H1 (cell line): ENCODE data around the gene CLUH. TPM values are rescaled to one million over a fixed set of nuclear protein-coding genes. Genes with fewer than 3 reads are reported as not detected.

Experiments used
- CTCF ChIA-PET: fragments of 300-600 bp; sonication (Branson Sonifier 250); formaldehyde crosslinking; loops from one replicate; lab custom pipeline; 2021; ENCODE audit not compliant: partially characterized antibody; lab: Charles Lee
- POLR2A ChIA-PET: fragments of 300-600 bp; sonication (Branson Sonifier 250); formaldehyde crosslinking; loops from one replicate; lab custom pipeline; 2021; ENCODE audit warnings: inconsistent platforms; ENCODE audit not compliant: partially characterized antibody; lab: Charles Lee
- DNase-seq, 2 experiments: peaks; one replicate each; pipeline versions ENCODE4 v3.0.0 to v3.0.0-alpha.2; 2010 to 2022; ENCODE audit warnings: low spot score in 2 of 2, low read depth in 1 of 2, mixed read lengths in 1 of 2
- FAIRE-seq: peaks from 2 replicates; lab custom pipeline; 2011; peaks lifted over from hg19 to GRCh38; lab: Jason Lieb, UNC
- H2AFZ ChIP-seq: 2 replicates; pipeline ENCODE4 v1.8.1; 2012; ENCODE audit warnings: low read length, inconsistent platforms
- H2AK5ac ChIP-seq: 2 replicates; pipeline ENCODE4 v1.6.1; 2013; ENCODE audit warnings: low read depth, low read length
- H2BK120ac ChIP-seq: replicated peaks from 2 replicates; pipeline ENCODE3; 2013; ENCODE audit warnings: low read depth, low read length, inconsistent platforms
- H2BK12ac ChIP-seq: 2 replicates; pipeline ENCODE4 v1.6.1; 2013; ENCODE audit warnings: low read depth, low read length
- H2BK15ac ChIP-seq: 2 replicates; pipeline ENCODE4 v1.6.1; 2013; ENCODE audit warnings: low read length
- H2BK20ac ChIP-seq: 2 replicates; pipeline ENCODE4 v1.6.1; 2013; ENCODE audit warnings: low read length
- H2BK5ac ChIP-seq: 2 replicates; pipeline ENCODE4 v1.6.1; 2013; ENCODE audit warnings: low read depth, low read length
- H3K14ac ChIP-seq: 2 replicates; pipeline ENCODE4 v1.6.1; 2013; ENCODE audit warnings: inconsistent platforms; ENCODE audit not compliant: insufficient read length
- H3K18ac ChIP-seq: 2 replicates; pipeline ENCODE4 v1.6.1; 2013; ENCODE audit warnings: low read length; ENCODE audit errors: extremely low read depth
- H3K23ac ChIP-seq: 2 replicates; pipeline ENCODE4 v1.6.1; 2013; ENCODE audit warnings: inconsistent platforms; ENCODE audit not compliant: insufficient read length
- H3K23me2 ChIP-seq: 2 replicates; pipeline ENCODE4 v1.6.1; 2013; ENCODE audit warnings: low read depth, low read length
- H3K27ac ChIP-seq: 2 replicates; pipeline ENCODE4 v1.6.1; 2011; ENCODE audit warnings: low read depth, low read length, inconsistent platforms
- H3K27me3 ChIP-seq, 4 experiments: replicated peaks in 1 of 4; 1 replicate in 1 of 4; 2 replicates in 3 of 4; pipeline versions ENCODE4 v1.6.1 to v1.8.1; 2011 to 2013; ENCODE audit warnings: low read length in 3 of 4, mild to moderate bottlenecking in 3 of 4, inconsistent platforms in 2 of 4, mixed read lengths in 2 of 4, moderate library complexity in 1 of 4; ENCODE audit not compliant: control insufficient read depth in 3 of 4, insufficient read depth in 3 of 4; ENCODE audit errors: extremely low read depth in 1 of 4
- H3K36me3 ChIP-seq, 4 experiments: 2 replicates each; pipeline versions ENCODE4 v1.6.1 to v1.8.1; 2011 to 2013; ENCODE audit warnings: mild to moderate bottlenecking in 4 of 4, low read length in 3 of 4, moderate library complexity in 2 of 4, control low read depth in 1 of 4, inconsistent platforms in 1 of 4; ENCODE audit not compliant: insufficient read depth in 4 of 4, control insufficient read depth in 2 of 4
- H3K4ac ChIP-seq: replicated peaks from 2 replicates; pipeline ENCODE3; 2013; ENCODE audit warnings: low read length, low read depth, mixed read lengths, inconsistent platforms; ENCODE audit not compliant: insufficient read length
- H3K4me1 ChIP-seq, 4 experiments: replicated peaks in 1 of 4; 1 replicate in 1 of 4; 2 replicates in 3 of 4; pipeline versions ENCODE4 v1.6.1 to v1.8.1; 2011 to 2013; ENCODE audit warnings: low read length in 3 of 4, inconsistent platforms in 2 of 4, mixed read lengths in 1 of 4; ENCODE audit not compliant: insufficient read depth in 4 of 4, control insufficient read depth in 3 of 4
- H3K4me2 ChIP-seq, 2 experiments: 2 replicates each; pipeline versions ENCODE4 v1.6.1 to v1.8.1; 2011 to 2013; ENCODE audit warnings: low read depth in 2 of 2, low read length in 2 of 2, control low read depth in 1 of 2, inconsistent platforms in 1 of 2, mild to moderate bottlenecking in 1 of 2; ENCODE audit not compliant: insufficient read depth in 1 of 2
- H3K4me3 ChIP-seq, 4 experiments: fragments of 200-600, 300-600 bp in 1 of 4; sonication (generic), shearing (Covaris generic), sonication (Bioruptor Twin) in 1 of 4; 2 replicates each; pipeline versions ENCODE4 v1.5.1 to v1.8.1; 2011 to 2016; ENCODE audit warnings: low read length in 4 of 4, low read depth in 3 of 4, control low read depth in 2 of 4, inconsistent platforms in 2 of 4, mild to moderate bottlenecking in 2 of 4, mixed read lengths in 1 of 4, moderate library complexity in 1 of 4; ENCODE audit not compliant: insufficient read depth in 2 of 4; ENCODE audit errors: extremely low read depth in 1 of 4
- H3K56ac ChIP-seq: replicated peaks from 2 replicates; pipeline ENCODE3; 2013; ENCODE audit warnings: low read depth, mild to moderate bottlenecking, mixed read lengths, low read length, inconsistent platforms; ENCODE audit not compliant: insufficient read length
- H3K79me1 ChIP-seq: 2 replicates; pipeline ENCODE4 v1.6.1; 2013; ENCODE audit warnings: low read depth, low read length, control low read depth
- H3K79me2 ChIP-seq, 2 experiments: 2 replicates each; pipeline versions ENCODE4 v1.6.1 to v1.8.1; 2012 to 2013; ENCODE audit warnings: low read length in 2 of 2, mild to moderate bottlenecking in 2 of 2, inconsistent platforms in 1 of 2; ENCODE audit not compliant: insufficient read depth in 2 of 2, control insufficient read depth in 1 of 2
- H3K9ac ChIP-seq, 4 experiments: replicated peaks in 1 of 4; 1 replicate in 1 of 4; 2 replicates in 3 of 4; pipeline versions ENCODE4 v1.6.1 to v1.8.1; 2011 to 2013; ENCODE audit warnings: low read depth in 3 of 4, low read length in 3 of 4, control low read depth in 2 of 4, mild to moderate bottlenecking in 2 of 4, moderate library complexity in 2 of 4, inconsistent platforms in 1 of 4; ENCODE audit errors: extremely low read depth in 1 of 4
- H3K9me3 ChIP-seq, 2 experiments: 2 replicates each; pipeline versions ENCODE4 v1.6.1 to v1.8.1; 2012 to 2013; ENCODE audit warnings: mild to moderate bottlenecking in 2 of 2, moderate library complexity in 2 of 2, control low read depth in 1 of 2, inconsistent platforms in 1 of 2, low read depth in 1 of 2, low read length in 1 of 2, mixed read lengths in 1 of 2; ENCODE audit not compliant: insufficient read depth in 2 of 2
- H4K20me1 ChIP-seq, 2 experiments: replicated peaks in 1 of 2; 2 replicates each; pipeline versions ENCODE3 to v1.8.1; 2011 to 2013; ENCODE audit warnings: inconsistent platforms in 2 of 2, low read length in 2 of 2, mild to moderate bottlenecking in 1 of 2; ENCODE audit not compliant: insufficient read depth in 2 of 2, control insufficient read depth in 1 of 2
- H4K5ac ChIP-seq: 2 replicates; pipeline ENCODE4 v1.6.1; 2013; ENCODE audit warnings: low read length, low read depth, mixed read lengths, inconsistent platforms; ENCODE audit not compliant: insufficient read length
- H4K8ac ChIP-seq: 2 replicates; pipeline ENCODE4 v1.8.0; 2013; ENCODE audit warnings: mild to moderate bottlenecking, moderate library complexity, low read length, inconsistent platforms; ENCODE audit not compliant: insufficient read depth; ENCODE audit errors: extremely low read depth
- H4K91ac ChIP-seq: replicated peaks from 2 replicates; pipeline ENCODE3; 2013; ENCODE audit warnings: low read length, mixed read lengths, inconsistent platforms; ENCODE audit not compliant: insufficient read length
- POLR2AphosphoS5 ChIP-seq: IDR thresholded peaks from 2 replicates; pipeline ENCODE4 v1.6.1; 2011; ENCODE audit warnings: low read depth, low read length
- SRF ChIP-seq: IDR thresholded peaks from 2 replicates; pipeline ENCODE4 v1.6.1; 2011; ENCODE audit warnings: mild to moderate bottlenecking, low read depth, low read length, moderate library complexity
- WGBS, 2 experiments: shearing (Covaris generic) in 1 of 2; methylation state at CpG; one replicate each; pipeline versions ENCODE4 v1.1.6 to v1.1.7; 2013 to 2015; ENCODE audit warnings: low lambda C conversion rate in 2 of 2, mixed read lengths in 2 of 2, inconsistent platforms in 1 of 2, low coverage in 1 of 2, missing lambda C conversion rate in 1 of 2; ENCODE audit not compliant: insufficient replicate concordance in 2 of 2, insufficient coverage in 1 of 2, insufficient read length in 1 of 2; ENCODE audit errors: extremely low coverage in 1 of 2, missing lambda C conversion rate in 1 of 2; 5-methylcytosine and 5-hydroxymethylcytosine counted together
- polyA plus RNA-seq, 7 experiments: library from polyadenylated mRNA; depleted of rRNA in 3 of 7; stranded (reverse) in 5 of 7; unstranded in 2 of 7; fragments of >200 nt in 5 of 7; fragments of 200-250 nt in 2 of 7; gene quantifications; 1 replicate in 5 of 7; 2 replicates in 1 of 7; 4 replicates in 1 of 7; pipeline versions ENCODE4 v1.2.1 to v1.2.3, GENCODE V29; 2011 to 2013; ENCODE audit warnings: missing spikeins in 2 of 7, mixed read lengths in 2 of 7
- total RNA-seq: library from RNA; stranded (reverse); fragmentation: NEBNext Ultra II Directional; extraction: Animal tissue kit (Norgen Biotek cat#: 25700); gene quantifications from 2 replicates; pipeline ENCODE4 v1.2.1, GENCODE V29; 2021

The CLUH gene
- total and polyA plus RNA-seq, 2 of the 8 experiments (the other 6 are each of a cell fraction or from before 2014, with no cell fraction given) = 33.6 to 98.6 TPM

GRCh38 chr17:2685696-2686095 is 25.9 kb downstream of the CLUH start:
- H3K9me3 ChIP-seq = no peaks in the 10 kb centered on the region
- no peak overlapping the region for H2BK12ac ChIP-seq
- H3K4me2 ChIP-seq = no peak overlapping the region
- H3K36me3 ChIP-seq = peaks cover 4 to 20% (median 10%) of the 10 kb centered on the region in 4 experiments; a peak in 6 of 8 replicates
- TF ChIP-seq SRF = no peak
- TF ChIP-seq POLR2AphosphoS5 = peak; percentile 78
- H2BK5ac ChIP-seq = peak overlapping the region; percentile 13; the same call in 1 of the 2 replicates
- no peak overlapping the region for H2BK15ac ChIP-seq
- CTCF ChIA-PET = interaction anchor here (0.7 to 4.3 kb wide), 7 partner anchors 11 to 1164 kb away, joined by 3 to 30 read pairs (median 4); no protein-coding TSS in a partner anchor
- no peak overlapping the region for H2BK120ac ChIP-seq
- no peak overlapping the region for H4K8ac ChIP-seq
- H3K79me1 ChIP-seq = no peaks in the 10 kb centered on the region; the same call in 1 of the 2 replicates
- POLR2A ChIA-PET = interaction anchor here (0.8 to 3.4 kb wide), 6 partner anchors 8 to 91 kb away, joined by 3 to 16 read pairs (median 5); no protein-coding TSS in a partner anchor
- FAIRE-seq (no peak), DNase-seq (peak in 1 of 2 experiments; percentile 58)
- no peak overlapping the region for H3K18ac ChIP-seq
- no peak overlapping the region for H3K4me3 ChIP-seq
- peaks cover 0 to 7% (median 0%) of the 10 kb centered on the region in 4 experiments; a peak in 2 of 7 replicates for H3K4me1 ChIP-seq
- no peak overlapping the region for H2BK20ac ChIP-seq
- H3K23ac ChIP-seq = no peak overlapping the region
- H3K79me2 ChIP-seq = no peaks in the 10 kb centered on the region
- H3K23me2 ChIP-seq = no peaks in the 10 kb centered on the region
- no peaks in the 10 kb centered on the region for H3K27me3 ChIP-seq
- H3K27ac ChIP-seq = no peak overlapping the region
- H2AK5ac ChIP-seq = no peak overlapping the region
- H4K5ac ChIP-seq = no peak overlapping the region
- H3K9ac ChIP-seq = no peak overlapping the region
- peaks cover 0 to 6% of the 10 kb centered on the region in 2 experiments for H4K20me1 ChIP-seq
- no peak overlapping the region for H3K56ac ChIP-seq
- H3K14ac ChIP-seq = no peak overlapping the region
- 86% methylated on average over 15 of the region's 15 CpGs; no CpG with 5 or more reads in 1 of the 2 experiments for WGBS, 2 experiments
- no peak overlapping the region for H2AFZ ChIP-seq
- H4K91ac ChIP-seq = no peak overlapping the region
- H3K4ac ChIP-seq = no peak overlapping the region
